MM.1S (cell line): Measurements from ENCODE around the gene AARS1.
"Not testable (repeated sequence)": the region's sequence is repeated elsewhere in the genome, so short reads cannot be mapped to it uniquely, and the experiment has no call there.

Source experiments
- CTCF ChIP-seq: fragments of 300-600 bp; sonication (generic); IDR thresholded peaks from 2 replicates; pipeline ENCODE4 v1.5.1; 2016; ENCODE audit warnings: antibody characterized with exemption, low read length, mixed read lengths
- EZH2 ChIP-seq: fragments of 300-600 bp; sonication (generic); optimal IDR thresholded peaks from 2 replicates; pipeline ENCODE3; 2017; ENCODE audit warnings: low read depth, mild to moderate bottlenecking, antibody characterized with exemption, low read length, mixed read lengths

- not testable (repeated sequence) for TF ChIP-seq CTCF, EZH2
Observed at GRCh38 chr16:70224645-70225044, 64.7 kb downstream of the AARS1 start.
